Activated CD8-positive, alpha-beta memory T cell treated with anti-CD3 and anti-CD28 coated beads, Interleukin-2, amount 50 U/mL, for 4 hours (primary cell): ENCODE results near the gene GALNT9.
"Not testable (repeated sequence)": the region's sequence is repeated elsewhere in the genome, so short reads cannot be mapped to it uniquely, and the experiment has no call there.

Experiments
- DNase-seq: peaks from one replicate; pipeline ENCODE4 v3.0.0-alpha.2; 2020

Gene GALNT9

GRCh38 chr12:132311201-132311915, 18.0 kb downstream of the GALNT9 start:
- no peak for DNase-seq

- DNase-seq: no peak
Observed at GRCh38 chr12:132310181-132311040, 19.0 kb downstream of the GALNT9 start.

- no peak for DNase-seq
Observed at GRCh38 chr12:132309596-132310086, 19.7 kb downstream of the GALNT9 start.

- no peak for DNase-seq
Observed at GRCh38 chr12:132308853-132309595, 20.4 kb downstream of the GALNT9 start.

DNA sequence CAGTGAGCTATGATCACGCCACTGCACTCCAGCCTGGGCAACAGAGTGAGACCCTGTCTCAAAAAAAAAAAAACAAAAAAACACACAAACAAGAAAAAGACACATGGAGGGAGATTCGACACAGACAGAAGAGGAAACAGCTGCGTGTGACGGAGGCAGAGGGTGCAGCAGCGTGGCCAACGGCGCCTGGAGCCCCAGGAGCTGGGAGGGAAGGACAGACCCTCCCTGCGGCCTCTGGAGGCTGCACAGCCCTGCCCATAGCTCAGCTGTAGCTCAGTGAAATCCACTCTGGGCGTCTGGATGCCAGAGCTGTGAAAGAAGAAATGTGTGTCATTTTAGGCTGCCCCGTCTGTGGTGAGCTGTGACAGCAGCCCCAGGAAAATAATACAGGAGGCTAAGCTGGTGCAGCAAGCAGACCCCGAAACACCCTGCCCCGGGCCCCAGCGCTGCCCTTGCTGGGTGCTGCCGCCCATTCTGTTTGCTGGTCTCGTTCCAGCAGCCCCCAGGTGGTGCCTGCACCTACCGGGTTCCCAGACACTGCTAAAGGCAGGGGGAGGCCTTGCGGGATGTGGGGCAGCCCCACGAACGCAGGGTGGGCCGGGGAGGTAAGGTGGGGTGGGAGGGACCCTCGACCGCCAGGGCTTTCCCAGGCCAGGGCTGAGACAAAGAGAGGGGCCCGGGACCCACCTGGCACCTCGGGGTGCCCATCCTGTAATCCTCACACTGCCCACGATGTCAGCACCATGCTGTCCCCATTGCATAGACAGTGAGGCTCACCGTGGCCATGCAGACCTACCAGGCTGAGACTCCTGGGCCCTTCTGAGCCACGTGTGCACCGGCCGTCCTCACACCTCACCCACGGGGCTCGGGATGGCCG, 21.2 kb downstream of the GALNT9 start:
- DNase-seq: no peak

DNA sequence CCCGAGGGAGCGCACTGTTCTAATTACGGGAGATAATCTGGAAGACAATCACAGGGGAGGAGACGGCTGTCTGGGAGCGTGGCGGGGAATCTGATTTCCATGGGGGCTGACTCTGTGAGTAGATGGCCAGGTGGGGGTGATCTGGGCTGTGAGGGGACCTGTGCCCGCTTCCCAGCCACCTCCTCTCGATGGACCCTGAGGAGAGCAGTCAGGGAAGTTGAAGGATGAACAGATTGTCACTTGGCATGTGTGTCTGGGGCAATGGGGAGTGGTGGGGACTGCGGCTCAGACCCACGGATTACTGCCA, 22.6 kb downstream of the GALNT9 start:
- no peak for DNase-seq

- no peak for DNase-seq
Observed at GRCh38 chr12:132305991-132306884, 23.2 kb downstream of the GALNT9 start.

DNA sequence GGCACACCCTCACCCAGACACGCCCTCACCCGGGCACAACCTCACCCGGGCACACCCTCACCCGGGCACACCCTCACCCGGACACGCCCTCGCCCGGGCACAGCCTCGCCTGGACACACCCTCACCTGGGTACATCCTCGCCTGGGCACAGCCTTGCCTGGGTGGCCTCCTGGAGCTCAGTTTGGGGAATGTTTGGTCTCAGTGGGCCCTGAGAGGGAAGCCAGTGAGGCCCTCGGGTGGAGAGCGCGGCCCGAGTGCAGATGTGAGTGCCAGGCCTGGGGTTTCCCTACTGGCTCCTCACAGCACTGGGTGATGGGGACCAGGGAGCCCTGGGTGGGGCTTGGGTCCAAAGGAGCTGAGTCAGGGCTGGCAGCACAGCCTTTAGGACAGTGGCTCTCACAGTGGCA, 23.8 kb downstream of the GALNT9 start:
- DNase-seq: no peak

- DNase-seq: not testable (repeated sequence)
Observed at GRCh38 chr12:132304866-132305265, 24.5 kb downstream of the GALNT9 start.

DNA sequence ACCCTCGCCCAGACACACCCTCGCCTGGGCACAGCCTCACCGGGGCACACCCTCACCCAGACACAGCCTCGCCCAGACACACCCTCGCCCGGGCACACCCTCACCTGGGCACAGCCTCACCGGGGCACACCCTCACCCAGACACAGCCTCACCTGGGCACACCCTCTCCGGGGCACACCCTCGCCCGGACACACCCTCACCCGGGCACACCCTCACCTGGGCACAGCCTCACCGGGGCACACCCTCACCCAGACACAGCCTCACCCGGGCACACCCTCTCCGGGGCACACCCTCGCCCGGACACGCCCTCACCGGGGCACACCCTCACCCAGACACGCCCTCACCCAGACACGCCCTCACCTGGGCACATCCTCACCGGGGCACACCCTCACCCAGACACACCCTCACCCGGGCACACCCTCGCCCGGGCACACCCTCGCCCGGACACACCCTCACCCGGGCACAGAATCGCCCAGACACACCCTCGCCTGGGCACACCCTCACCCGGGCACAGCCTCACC, 25.5 kb downstream of the GALNT9 start:
- DNase-seq: not testable (repeated sequence)

GRCh38 chr12:132302466-132303358, 26.7 kb downstream of the GALNT9 start:
- no peak for DNase-seq

GRCh38 chr12:132300789-132301722, 28.3 kb downstream of the GALNT9 start:
- no peak for DNase-seq

GRCh38 chr12:132296063-132296462, 33.3 kb downstream of the GALNT9 start:
- DNase-seq: no peak

DNA sequence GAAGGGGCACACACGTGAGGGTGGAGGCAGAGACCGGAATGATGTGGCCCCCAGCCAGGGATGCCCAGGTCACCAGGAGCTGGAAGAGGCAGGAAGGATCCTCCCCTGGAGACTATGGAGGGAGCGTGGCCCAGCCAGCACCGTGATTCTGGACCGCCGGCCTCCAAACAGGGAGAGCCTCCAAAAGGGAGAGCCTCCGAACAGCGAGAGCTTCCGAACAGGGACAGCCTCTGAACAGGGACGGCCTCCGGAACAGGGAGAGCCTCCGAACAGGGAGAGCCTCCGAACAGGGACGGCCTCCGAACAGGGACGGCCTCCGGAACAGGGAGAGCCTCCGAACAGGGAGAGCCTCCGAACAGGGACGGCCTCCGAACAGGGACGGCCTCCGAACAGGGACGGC, 33.8 kb downstream of the GALNT9 start:
- not testable (repeated sequence) for DNase-seq

DNA sequence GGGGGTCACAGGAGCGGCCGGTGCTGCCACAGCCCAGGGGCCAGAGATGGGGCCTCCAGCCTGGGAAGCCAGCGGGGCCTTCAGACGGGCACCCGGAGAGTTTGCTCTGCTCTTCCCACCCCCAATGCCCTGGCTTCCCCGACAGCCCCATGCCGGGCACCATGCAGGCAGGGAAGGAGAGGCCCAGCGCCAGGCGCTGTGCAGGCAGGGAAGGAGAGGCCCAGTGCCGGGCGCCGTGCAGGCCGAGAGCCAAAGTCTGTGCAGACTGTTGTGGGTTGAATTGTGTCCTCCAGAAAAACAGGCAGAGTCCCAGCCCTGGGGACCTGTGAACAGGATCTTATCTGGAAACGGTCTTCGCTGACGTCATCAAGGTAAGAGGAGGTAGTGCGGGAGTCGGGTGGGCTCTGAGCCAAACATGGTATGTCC, 34.3 kb downstream of the GALNT9 start:
- no peak for DNase-seq

- DNase-seq: no peak
Observed at GRCh38 chr12:132294121-132295034, 35.0 kb downstream of the GALNT9 start.
